Trophoblast cell (in vitro differentiated cells and primary cell): ENCODE results near the gene CHD3.
"Not testable (repeated sequence)": the region's sequence is repeated elsewhere in the genome, so short reads cannot be mapped to it uniquely, and the experiment has no call there.

Source experiments
- DNase-seq, 2 donors: peaks; one replicate each; pipeline ENCODE4 v3.0.0-alpha.2; 2016
- H2AFZ ChIP-seq: 2 replicates; pipeline ENCODE4 v1.6.1; 2013; ENCODE audit warnings: low read length, moderate library complexity, mild to moderate bottlenecking; ENCODE audit not compliant: insufficient read depth, poor library complexity
- H2AK5ac ChIP-seq: 2 replicates; pipeline ENCODE4 v1.6.1; 2013; ENCODE audit warnings: mild to moderate bottlenecking, low read length
- H2BK120ac ChIP-seq: 2 replicates; pipeline ENCODE4 v1.6.1; 2013; ENCODE audit warnings: low read length, mild to moderate bottlenecking, moderate library complexity; ENCODE audit not compliant: insufficient read depth, poor library complexity
- H2BK12ac ChIP-seq: 2 replicates; pipeline ENCODE4 v1.6.1; 2013; ENCODE audit warnings: mild to moderate bottlenecking, low read length, moderate library complexity
- H2BK5ac ChIP-seq: 2 replicates; pipeline ENCODE4 v1.6.1; 2013; ENCODE audit warnings: low read length, low read depth, moderate library complexity, mild to moderate bottlenecking; ENCODE audit not compliant: poor library complexity
- H3K14ac ChIP-seq: 2 replicates; pipeline ENCODE4 v1.6.1; 2013; ENCODE audit warnings: mild to moderate bottlenecking, low read length
- H3K18ac ChIP-seq: 2 replicates; pipeline ENCODE4 v1.6.1; 2013; ENCODE audit warnings: mild to moderate bottlenecking, low read length
- H3K23ac ChIP-seq: 2 replicates; pipeline ENCODE4 v1.6.1; 2013; ENCODE audit warnings: low read length
- H3K27ac ChIP-seq: 2 replicates; pipeline ENCODE4 v1.5.1; 2013; ENCODE audit warnings: low read depth, mild to moderate bottlenecking, inconsistent platforms, low read length, moderate library complexity
- H3K27me3 ChIP-seq: 2 replicates; pipeline ENCODE4 v1.6.1; 2013; ENCODE audit warnings: inconsistent platforms, mild to moderate bottlenecking, low read length, moderate library complexity; ENCODE audit not compliant: insufficient read depth
- H3K36me3 ChIP-seq, 2 experiments: 1 replicate in 1 of 2; 2 replicates in 1 of 2; pipeline ENCODE4 v1.6.1; 2013; ENCODE audit warnings: low read length in 2 of 2, mild to moderate bottlenecking in 2 of 2, moderate library complexity in 1 of 2; ENCODE audit not compliant: insufficient read depth in 2 of 2, control insufficient read depth in 1 of 2
- H3K4ac ChIP-seq: 2 replicates; pipeline ENCODE4 v1.6.1; 2013; ENCODE audit warnings: low read depth, mild to moderate bottlenecking, low read length, moderate library complexity
- H3K4me1 ChIP-seq, 2 experiments: 1 replicate in 1 of 2; 2 replicates in 1 of 2; pipeline ENCODE4 v1.6.1; 2013; ENCODE audit warnings: low read length in 2 of 2, mild to moderate bottlenecking in 2 of 2, moderate library complexity in 1 of 2; ENCODE audit not compliant: insufficient read depth in 2 of 2, control insufficient read depth in 1 of 2
- H3K4me2 ChIP-seq: 2 replicates; pipeline ENCODE4 v1.6.1; 2013; ENCODE audit warnings: inconsistent platforms, mild to moderate bottlenecking, low read length, moderate library complexity
- H3K4me3 ChIP-seq: 2 replicates; pipeline ENCODE4 v1.5.1; 2013; ENCODE audit warnings: mild to moderate bottlenecking, low read depth, low read length, inconsistent platforms
- H3K79me1 ChIP-seq: one replicate; pipeline ENCODE4 v1.6.1; 2013; ENCODE audit warnings: low read length
- H3K79me2 ChIP-seq: 2 replicates; pipeline ENCODE4 v1.6.1; 2013; ENCODE audit warnings: low read length, mild to moderate bottlenecking; ENCODE audit not compliant: control insufficient read depth, insufficient read depth, poor library complexity
- H3K9ac ChIP-seq: 2 replicates; pipeline ENCODE4 v1.6.1; 2013; ENCODE audit warnings: mild to moderate bottlenecking, low read length
- H3K9me3 ChIP-seq: 2 replicates; pipeline ENCODE4 v1.6.1; 2013; ENCODE audit warnings: low read depth, mild to moderate bottlenecking, control low read depth, inconsistent platforms, low read length; ENCODE audit not compliant: insufficient read depth
- H4K12ac ChIP-seq: 2 replicates; pipeline ENCODE4 v1.6.1; 2013; ENCODE audit warnings: low read depth, mild to moderate bottlenecking, low read length, moderate library complexity
- H4K8ac ChIP-seq: 2 replicates; pipeline ENCODE4 v1.6.1; 2013; ENCODE audit warnings: low read depth, mild to moderate bottlenecking, low read length, moderate library complexity
- H4K91ac ChIP-seq: one replicate; pipeline ENCODE4 v1.6.1; 2013; ENCODE audit warnings: low read depth, mild to moderate bottlenecking, low read length, moderate library complexity
- WGBS: extraction: QIAGEN DNeasy Blood & Tissue Kit; methylation state at CpG from one replicate; pipeline ENCODE4 v1.1.7; 2013; ENCODE audit warnings: missing lambda C conversion rate; ENCODE audit not compliant: insufficient read length, insufficient coverage; ENCODE audit errors: extremely low coverage; 5-methylcytosine and 5-hydroxymethylcytosine counted together

CHD3 gene

DNA sequence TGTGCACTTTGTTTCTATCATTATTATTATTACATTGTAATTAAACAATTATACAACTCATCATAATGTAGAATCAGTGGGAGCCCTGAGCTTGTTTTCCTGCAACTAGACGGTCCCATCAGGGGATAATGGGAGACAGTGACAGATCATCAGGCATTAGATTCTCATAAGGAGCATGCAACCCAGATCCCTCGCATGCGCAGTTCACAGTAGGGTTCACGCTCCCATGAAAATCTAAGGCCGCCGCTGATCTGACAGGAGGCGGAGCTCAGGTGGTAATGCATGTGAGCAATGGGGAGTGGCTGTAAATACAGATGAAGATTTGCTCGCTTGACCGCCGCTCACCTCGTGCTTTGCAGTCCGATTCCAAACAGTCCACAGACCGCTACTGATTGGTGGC, 64.7 kb downstream of the CHD3 start:
- H3K4me2 ChIP-seq, H3K9ac ChIP-seq, H2BK12ac ChIP-seq, H3K79me2 ChIP-seq, H3K14ac ChIP-seq, H3K4ac ChIP-seq, H4K91ac ChIP-seq, H4K12ac ChIP-seq, H3K4me1 ChIP-seq, H3K27me3 ChIP-seq, H2BK5ac ChIP-seq, DNase-seq, H3K36me3 ChIP-seq, H3K9me3 ChIP-seq, H2AFZ ChIP-seq, H3K23ac ChIP-seq, H3K27ac ChIP-seq, H3K18ac ChIP-seq, H3K79me1 ChIP-seq, H4K8ac ChIP-seq, H3K4me3 ChIP-seq, H2AK5ac ChIP-seq, H2BK120ac ChIP-seq: not testable (repeated sequence)
- WGBS, result no CpG with 5 or more reads among the region's 13 CpGs

- peaks cover 0 to 2% of the 10 kb centered on the region in 2 experiments for H3K4me1 ChIP-seq
- no CpG with 5 or more reads among the region's 13 CpGs for WGBS
These were observed 67.0 kb downstream of the CHD3 start for GRCh38 chr17:7955414-7956227.

GRCh38 chr17:7956228-7956965, 67.8 kb downstream of the CHD3 start:
- Histone ChIP-seq H2AFZ (no peak overlapping the region), H4K8ac (no peak overlapping the region), H3K4ac (no peak overlapping the region), H2BK12ac (no peak overlapping the region), H2BK5ac (no peak overlapping the region), H3K14ac (no peak overlapping the region), H3K27ac (no peak overlapping the region), H3K27me3 (no peaks in the 10 kb centered on the region), H2AK5ac (no peak overlapping the region), H3K79me2 (no peaks in the 10 kb centered on the region), H2BK120ac (no peak overlapping the region), H3K9ac (no peak overlapping the region), H3K4me1 (peaks cover 0 to 2% of the 10 kb centered on the region in 2 experiments), H3K18ac (no peak overlapping the region), H3K4me3 (no peak overlapping the region), H3K36me3 (no peaks in the 10 kb centered on the region), H4K12ac (no peak overlapping the region), H3K79me1 (no peaks in the 10 kb centered on the region), H3K4me2 (no peak overlapping the region), H4K91ac (no peak overlapping the region), H3K23ac (no peak overlapping the region), H3K9me3 (no peaks in the 10 kb centered on the region)
- DNase-seq, result no peak
- no CpG with 5 or more reads among the region's 11 CpGs for WGBS

More at GRCh38 chr17:7955414-7956227, 67.0 kb downstream of the CHD3 start:
- H3K27ac ChIP-seq, result no peak overlapping the region
- H3K79me2 ChIP-seq, result no peaks in the 10 kb centered on the region
- H2AK5ac ChIP-seq, result no peak overlapping the region
- H3K4ac ChIP-seq, result no peak overlapping the region
- no peak overlapping the region for H3K23ac ChIP-seq
- no peak overlapping the region for H2BK12ac ChIP-seq
- no peaks in the 10 kb centered on the region for H3K36me3 ChIP-seq
- H3K4me2 ChIP-seq, result no peak overlapping the region
- H3K9ac ChIP-seq, result no peak overlapping the region
- H4K91ac ChIP-seq, result no peak overlapping the region
- H4K8ac ChIP-seq, result no peak overlapping the region
- no peaks in the 10 kb centered on the region for H3K79me1 ChIP-seq
- no peak overlapping the region for H2AFZ ChIP-seq
- H3K9me3 ChIP-seq, result no peaks in the 10 kb centered on the region
- H3K18ac ChIP-seq, result no peak overlapping the region
- DNase-seq, result no peak
- H2BK120ac ChIP-seq, result no peak overlapping the region
- H4K12ac ChIP-seq, result no peak overlapping the region
- H3K4me3 ChIP-seq, result no peak overlapping the region
- no peak overlapping the region for H3K14ac ChIP-seq
- no peak overlapping the region for H2BK5ac ChIP-seq
- no peaks in the 10 kb centered on the region for H3K27me3 ChIP-seq

- Histone ChIP-seq H3K79me2 (no peaks in the 10 kb centered on the region), H3K4me2 (no peak overlapping the region), H2BK120ac (no peak overlapping the region), H2BK12ac (no peak overlapping the region), H3K27me3 (no peaks in the 10 kb centered on the region), H4K8ac (no peak overlapping the region), H3K36me3 (no peaks in the 10 kb centered on the region), H3K4me3 (no peak overlapping the region), H3K9me3 (no peaks in the 10 kb centered on the region), H3K27ac (no peak overlapping the region), H4K12ac (no peak overlapping the region), H3K14ac (no peak overlapping the region), H3K9ac (no peak overlapping the region), H4K91ac (no peak overlapping the region), H3K4me1 (peaks cover 0 to 2% of the 10 kb centered on the region in 2 experiments), H3K18ac (no peak overlapping the region), H2BK5ac (no peak overlapping the region), H3K4ac (no peak overlapping the region), H2AK5ac (no peak overlapping the region), H2AFZ (no peak overlapping the region), H3K79me1 (no peaks in the 10 kb centered on the region), H3K23ac (no peak overlapping the region)
- WGBS, result no CpG with 5 or more reads among the region's 9 CpGs
- DNase-seq, result no peak
These were observed 71.1 kb downstream of the CHD3 start for GRCh38 chr17:7959503-7960253.
